ENCODE results near the gene FDXACB1.

FDXACB1 gene

GRCh38 chr11:111878385-111878848 is 548 bp downstream of the FDXACB1 start:
- no peak overlapping the region for H2AK5ac ChIP-seq (ENCODE audit: low read length)
- no peak overlapping the region for H2BK120ac ChIP-seq (ENCODE audit: low read depth, low read length)
- peaks cover 2% of the 10 kb centered on the region for H3K4me1 ChIP-seq (ENCODE audit: control insufficient read depth, low read depth, low read length)
- no peaks in the 10 kb centered on the region for H3K27me3 ChIP-seq (ENCODE audit: insufficient read depth, low read length, poor library complexity)
- H2BK15ac ChIP-seq (replicated peaks; ENCODE audit: low read depth), result no peak overlapping the region
- H3K36me3 ChIP-seq (ENCODE audit: control insufficient read depth, insufficient read depth, low read length), result no peaks in the 10 kb centered on the region
- peak overlapping the region; percentile 30 for H2BK5ac ChIP-seq (ENCODE audit: low read length)
- peak overlapping the region; percentile 95 for H3K4me2 ChIP-seq (ENCODE audit: low read length)
- H3K9ac ChIP-seq (ENCODE audit: low read length), result peak overlapping the region; percentile 85
- peak overlapping the region; percentile 47 for H4K5ac ChIP-seq (ENCODE audit: low read length)
- H3K4me3 ChIP-seq (ENCODE audit: low read length), result peak overlapping the region; percentile 84
- no peak for DNase-seq
- WGBS (ENCODE audit: extremely low coverage, insufficient coverage, low lambda C conversion rate), result no CpG with 5 or more reads among the region's 13 CpGs
- H3K56ac ChIP-seq (ENCODE audit: low read length), result peak overlapping the region; percentile 88
- H3K4ac ChIP-seq (ENCODE audit: low read depth, low read length), result no peak overlapping the region
- no peak overlapping the region for H4K8ac ChIP-seq (ENCODE audit: low read depth, low read length)
- no peak overlapping the region for H3K27ac ChIP-seq (ENCODE audit: low read depth, low read length)
- H3K79me1 ChIP-seq (ENCODE audit: low read length), result no peaks in the 10 kb centered on the region
- no peak overlapping the region for H3K23ac ChIP-seq (ENCODE audit: low read length)
- H3K18ac ChIP-seq (ENCODE audit: low read length), result no peak overlapping the region
- H3K79me2 ChIP-seq (ENCODE audit: control insufficient read depth, insufficient read depth, low read length), result no peaks in the 10 kb centered on the region

GRCh38 chr11:111871693-111872161 is 7.2 kb downstream of the FDXACB1 start:
- Histone ChIP-seq H3K27me3 (ENCODE audit: insufficient read depth, low read length, poor library complexity) (no peaks in the 10 kb centered on the region), H3K9ac (ENCODE audit: low read length) (peak overlapping the region; percentile 88), H2BK15ac (replicated peaks; ENCODE audit: low read depth) (no peak overlapping the region), H4K8ac (ENCODE audit: low read depth, low read length) (no peak overlapping the region), H2BK5ac (ENCODE audit: low read length) (no peak overlapping the region), H3K27ac (ENCODE audit: low read depth, low read length) (no peak overlapping the region), H3K79me2 (ENCODE audit: control insufficient read depth, insufficient read depth, low read length) (no peaks in the 10 kb centered on the region), H3K56ac (ENCODE audit: low read length) (peak overlapping the region; percentile 93), H3K23ac (ENCODE audit: low read length) (no peak overlapping the region), H3K18ac (ENCODE audit: low read length) (no peak overlapping the region), H2BK120ac (ENCODE audit: low read depth, low read length) (no peak overlapping the region), H3K4ac (ENCODE audit: low read depth, low read length) (no peak overlapping the region), H3K4me3 (ENCODE audit: low read length) (peak overlapping the region; percentile 77), H3K4me2 (ENCODE audit: low read length) (no peak overlapping the region), H3K4me1 (ENCODE audit: control insufficient read depth, low read depth, low read length) (no peaks in the 10 kb centered on the region), H3K79me1 (ENCODE audit: low read length) (no peaks in the 10 kb centered on the region), H4K5ac (ENCODE audit: low read length) (no peak overlapping the region), H2AK5ac (ENCODE audit: low read length) (no peak overlapping the region), H3K36me3 (ENCODE audit: control insufficient read depth, insufficient read depth, low read length) (no peaks in the 10 kb centered on the region)
- no peak for DNase-seq
- WGBS (ENCODE audit: extremely low coverage, insufficient coverage, low lambda C conversion rate), result no CpG with 5 or more reads among the region's 5 CpGs

- Histone ChIP-seq H4K5ac (ENCODE audit: low read length) (peak within 1 kb of the TSS; percentile 2), H3K4me2 (ENCODE audit: low read length) (peak within 1 kb of the TSS; percentile 70), H3K9ac (ENCODE audit: low read length) (peak within 1 kb of the TSS; percentile 88), H3K36me3 (ENCODE audit: control insufficient read depth, insufficient read depth, low read length) (no peaks in the 10 kb centered on the region), H3K4me3 (ENCODE audit: low read length) (peak within 1 kb of the TSS; percentile 77), H3K4me1 (ENCODE audit: control insufficient read depth, low read depth, low read length) (no peaks in the 10 kb centered on the region), H3K18ac (ENCODE audit: low read length) (peak within 1 kb of the TSS; percentile 72), H3K56ac (ENCODE audit: low read length) (peak within 1 kb of the TSS; percentile 93), H3K27me3 (ENCODE audit: insufficient read depth, low read length, poor library complexity) (no peaks in the 10 kb centered on the region), H4K8ac (ENCODE audit: low read depth, low read length) (peak within 1 kb of the TSS; percentile 67), H3K23ac (ENCODE audit: low read length) (no peak within 1 kb of the TSS), H2BK5ac (ENCODE audit: low read length) (no peak within 1 kb of the TSS), H3K4ac (ENCODE audit: low read depth, low read length) (no peak within 1 kb of the TSS), H2BK120ac (ENCODE audit: low read depth, low read length) (no peak within 1 kb of the TSS), H3K79me2 (ENCODE audit: control insufficient read depth, insufficient read depth, low read length) (no peaks in the 10 kb centered on the region), H2AK5ac (ENCODE audit: low read length) (no peak within 1 kb of the TSS), H3K27ac (ENCODE audit: low read depth, low read length) (peak within 1 kb of the TSS; percentile 88), H2BK15ac (replicated peaks; ENCODE audit: low read depth) (no peak within 1 kb of the TSS), H3K79me1 (ENCODE audit: low read length) (no peaks in the 10 kb centered on the region)
- WGBS (ENCODE audit: extremely low coverage, insufficient coverage, low lambda C conversion rate), result no CpG with 5 or more reads among the region's 51 CpGs
- DNase-seq, result peak; percentile 90
Measured at GRCh38 chr11:111870886-111871692, 7.9 kb downstream of the FDXACB1 start, which contains the start of gene ALG9. Gene ALG9 (minus strand): TSS chr11:111871581. CDS start chr11:111871482, 99 bp downstream.

GRCh38 chr11:111870522-111870885 is 8.5 kb downstream of the FDXACB1 start:
- H3K27ac ChIP-seq (ENCODE audit: low read depth, low read length), result no peak overlapping the region
- H3K79me1 ChIP-seq (ENCODE audit: low read length), result no peaks in the 10 kb centered on the region

GRCh38 chr11:111870113-111870512 is 8.9 kb downstream of the FDXACB1 start:
- Histone ChIP-seq H3K79me2 (ENCODE audit: control insufficient read depth, insufficient read depth, low read length) (no peaks in the 10 kb centered on the region), H2AK5ac (ENCODE audit: low read length) (no peak overlapping the region), H3K4me2 (ENCODE audit: low read length) (no peak overlapping the region), H4K5ac (ENCODE audit: low read length) (no peak overlapping the region), H3K4ac (ENCODE audit: low read depth, low read length) (no peak overlapping the region), H3K9ac (ENCODE audit: low read length) (no peak overlapping the region), H2BK15ac (replicated peaks; ENCODE audit: low read depth) (no peak overlapping the region), H3K18ac (ENCODE audit: low read length) (no peak overlapping the region), H3K36me3 (ENCODE audit: control insufficient read depth, insufficient read depth, low read length) (no peaks in the 10 kb centered on the region), H3K4me3 (ENCODE audit: low read length) (no peak overlapping the region), H3K79me1 (ENCODE audit: low read length) (no peaks in the 10 kb centered on the region), H2BK5ac (ENCODE audit: low read length) (no peak overlapping the region), H3K56ac (ENCODE audit: low read length) (no peak overlapping the region), H3K27ac (ENCODE audit: low read depth, low read length) (no peak overlapping the region), H3K23ac (ENCODE audit: low read length) (no peak overlapping the region), H3K4me1 (ENCODE audit: control insufficient read depth, low read depth, low read length) (no peaks in the 10 kb centered on the region), H3K27me3 (ENCODE audit: insufficient read depth, low read length, poor library complexity) (no peaks in the 10 kb centered on the region), H2BK120ac (ENCODE audit: low read depth, low read length) (no peak overlapping the region), H4K8ac (ENCODE audit: low read depth, low read length) (no peak overlapping the region)
- no CpG with 5 or more reads among the region's 1 CpG for WGBS (ENCODE audit: extremely low coverage, insufficient coverage, low lambda C conversion rate)
- no peak for DNase-seq

More at GRCh38 chr11:111870522-111870885, 8.5 kb downstream of the FDXACB1 start:
- peak overlapping the region; percentile 70 for H3K4me2 ChIP-seq (ENCODE audit: low read length)
- no peaks in the 10 kb centered on the region for H3K36me3 ChIP-seq (ENCODE audit: control insufficient read depth, insufficient read depth, low read length)
- H3K79me2 ChIP-seq (ENCODE audit: control insufficient read depth, insufficient read depth, low read length), result no peaks in the 10 kb centered on the region
- H3K4me3 ChIP-seq (ENCODE audit: low read length), result peak overlapping the region; percentile 77
- no peak overlapping the region for H3K23ac ChIP-seq (ENCODE audit: low read length)
- DNase-seq, result no peak
- H2BK120ac ChIP-seq (ENCODE audit: low read depth, low read length), result no peak overlapping the region
- H3K9ac ChIP-seq (ENCODE audit: low read length), result peak overlapping the region; percentile 88
- H2BK15ac ChIP-seq (replicated peaks; ENCODE audit: low read depth), result no peak overlapping the region
- H4K8ac ChIP-seq (ENCODE audit: low read depth, low read length), result no peak overlapping the region
- H2BK5ac ChIP-seq (ENCODE audit: low read length), result no peak overlapping the region
- H3K18ac ChIP-seq (ENCODE audit: low read length), result no peak overlapping the region
- no peaks in the 10 kb centered on the region for H3K4me1 ChIP-seq (ENCODE audit: control insufficient read depth, low read depth, low read length)
- H4K5ac ChIP-seq (ENCODE audit: low read length), result no peak overlapping the region
- no peak overlapping the region for H3K4ac ChIP-seq (ENCODE audit: low read depth, low read length)
- peak overlapping the region; percentile 93 for H3K56ac ChIP-seq (ENCODE audit: low read length)
- no peak overlapping the region for H2AK5ac ChIP-seq (ENCODE audit: low read length)
- no peaks in the 10 kb centered on the region for H3K27me3 ChIP-seq (ENCODE audit: insufficient read depth, low read length, poor library complexity)
